HG03159 (cell line): ENCODE results near the gene GRIN3A.
"Not testable (repeated sequence)": the region's sequence is repeated elsewhere in the genome, so short reads cannot be mapped to it uniquely, and the experiment has no call there.

Experiments
- ATAC-seq: cut with Tn5 transposase; IDR thresholded peaks from one replicate; pipeline ENCODE4 v1.9.1; 2021; ENCODE audit warnings: mild to moderate bottlenecking, moderate library complexity; ENCODE audit not compliant: unreplicated experiment

Gene GRIN3A

DNA sequence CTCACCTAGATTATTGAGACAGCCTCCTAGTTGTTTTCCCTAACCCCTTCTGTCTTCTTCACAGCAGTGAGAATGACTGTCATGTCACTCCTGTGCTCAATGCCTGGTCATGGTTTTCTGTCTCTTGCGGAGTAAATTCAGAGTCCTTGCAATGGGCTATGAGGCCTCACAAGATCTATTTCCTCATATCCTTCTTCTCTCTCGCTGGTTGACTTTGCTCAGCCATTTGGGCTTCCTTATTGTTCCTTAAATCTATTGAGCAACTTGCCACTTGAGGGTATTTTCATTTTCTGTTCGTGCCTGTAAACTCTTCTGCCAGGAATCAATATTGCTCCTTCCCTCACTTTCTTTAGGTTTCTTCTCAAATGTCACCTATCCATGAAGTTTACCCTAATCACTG lies 152.7 kb downstream of the GRIN3A start:
- ATAC-seq = no peak

DNA sequence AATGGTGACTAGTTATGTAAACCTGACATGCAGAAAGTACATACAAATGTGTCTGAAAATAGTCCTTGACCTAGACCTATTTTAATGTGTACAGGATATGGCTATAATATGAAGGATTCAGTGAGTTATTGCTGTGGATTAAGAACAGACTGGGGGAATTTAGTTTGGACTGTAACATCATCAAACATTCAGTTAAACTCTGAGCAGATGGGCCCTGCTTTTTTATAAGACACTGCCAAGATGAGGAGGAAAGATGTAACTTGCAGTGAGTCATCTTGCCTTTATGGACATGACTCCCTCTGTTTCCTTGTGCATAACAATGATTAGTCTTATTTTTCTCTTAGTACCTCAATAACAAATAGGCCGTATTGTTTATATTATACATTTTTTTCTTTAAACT lies 155.9 kb downstream of the GRIN3A start:
- ATAC-seq = no peak

DNA sequence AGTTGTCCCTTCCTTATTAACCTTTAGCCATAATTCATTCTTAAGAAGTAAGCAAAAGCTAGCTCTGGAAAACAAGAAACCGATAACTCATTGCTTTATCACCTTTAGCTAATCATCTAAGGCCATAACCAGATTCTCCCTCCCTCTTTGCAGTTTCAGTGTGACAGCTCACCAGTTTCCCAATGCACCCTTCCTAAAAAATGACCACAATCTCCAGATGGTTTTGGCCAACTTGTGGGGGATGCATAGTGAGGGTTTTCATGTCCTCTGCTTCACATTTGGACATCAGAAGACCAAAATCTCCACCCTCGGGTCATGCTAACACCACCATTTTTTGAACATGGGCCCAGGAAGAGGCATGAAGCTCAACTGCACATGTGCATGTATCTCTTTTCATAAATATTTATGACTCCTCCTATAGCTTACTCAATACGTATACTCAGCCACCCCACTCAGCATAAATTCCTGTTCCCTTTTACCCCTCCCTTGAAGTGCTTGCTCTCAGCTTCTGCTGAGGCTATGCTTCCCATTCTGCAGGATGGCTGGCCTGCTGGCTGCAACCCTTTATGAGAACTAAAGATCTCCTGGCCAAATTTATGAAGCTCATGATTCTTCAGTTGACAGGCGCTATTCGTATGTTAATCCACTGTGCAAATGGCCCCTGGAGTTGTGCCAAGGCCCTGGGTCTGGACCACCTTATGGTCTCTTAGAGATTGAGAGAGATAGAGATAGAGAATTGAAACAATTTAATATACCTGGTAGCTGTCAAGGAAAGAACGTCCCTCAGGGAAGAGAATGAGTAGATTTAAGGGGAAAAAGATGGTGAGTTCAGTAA lies 158.5 kb downstream of the GRIN3A start:
- ATAC-seq = no peak

DNA sequence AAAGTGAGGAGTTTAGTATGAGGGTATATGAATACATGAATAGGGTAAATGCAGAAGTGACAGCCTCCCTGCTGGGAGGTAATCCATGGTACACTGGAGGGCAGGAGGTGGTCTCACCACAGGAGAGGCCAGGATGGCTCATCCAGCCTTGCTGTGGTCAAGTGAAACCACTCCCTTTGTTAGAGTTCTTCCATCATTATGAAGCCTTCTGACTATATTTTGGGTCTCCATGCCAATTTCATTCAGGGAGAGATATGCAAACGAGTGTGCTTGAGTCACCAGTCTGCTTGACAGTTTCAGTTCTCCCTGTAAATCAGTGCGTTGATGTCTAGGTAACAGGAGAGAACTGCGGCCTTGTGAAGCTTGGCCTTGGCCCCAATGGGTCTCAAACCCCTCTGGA lies 160.1 kb downstream of the GRIN3A start:
- ATAC-seq = peak; percentile 73

DNA sequence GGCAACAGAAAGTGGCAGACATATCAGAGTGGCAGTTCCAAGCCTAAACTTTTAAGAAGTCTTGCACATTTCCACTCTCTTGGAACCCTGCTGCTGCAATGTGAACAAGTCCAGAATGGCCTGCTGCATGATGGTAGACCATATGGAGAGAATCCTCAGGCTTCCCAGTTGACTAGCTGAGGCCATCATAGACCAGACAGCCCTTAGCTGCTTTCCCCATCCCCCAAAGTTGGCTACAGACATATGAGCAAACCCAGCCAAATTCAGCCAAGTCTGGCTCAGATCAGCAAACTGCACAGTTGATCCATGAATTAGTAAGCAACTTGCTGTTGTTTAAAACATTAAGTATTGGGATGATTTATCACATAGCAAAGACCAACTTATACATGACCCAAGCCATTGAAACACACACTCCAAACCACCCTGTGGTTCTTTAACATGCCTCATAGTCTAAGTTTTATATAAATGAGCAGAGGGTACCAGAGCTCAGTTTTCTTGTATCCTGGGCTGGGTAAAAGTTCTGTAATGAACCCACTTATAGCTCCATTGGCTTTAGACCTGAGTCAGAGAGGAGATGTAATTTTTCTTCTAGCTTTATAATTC lies 163.6 kb downstream of the GRIN3A start:
- no peak for ATAC-seq

DNA sequence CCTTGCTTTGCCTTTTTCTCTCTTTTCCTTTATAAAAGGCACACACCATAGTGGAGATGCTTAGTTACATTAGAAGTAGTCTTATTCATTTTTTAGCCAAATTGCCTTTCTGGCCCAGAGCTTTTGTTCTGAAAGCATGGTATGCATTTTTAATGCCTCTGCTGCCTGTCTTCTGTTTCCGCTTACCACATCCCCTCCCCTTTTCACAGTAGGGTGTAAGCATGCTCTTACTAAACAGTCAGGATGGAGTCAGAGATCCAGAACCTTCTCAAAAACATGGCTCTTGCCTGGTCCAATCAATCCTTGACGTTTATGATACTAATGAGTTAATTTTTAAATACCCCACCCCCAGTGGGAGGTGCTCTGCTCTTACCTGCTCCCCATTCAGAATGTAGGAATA lies 166.1 kb downstream of the GRIN3A start:
- no peak for ATAC-seq

DNA sequence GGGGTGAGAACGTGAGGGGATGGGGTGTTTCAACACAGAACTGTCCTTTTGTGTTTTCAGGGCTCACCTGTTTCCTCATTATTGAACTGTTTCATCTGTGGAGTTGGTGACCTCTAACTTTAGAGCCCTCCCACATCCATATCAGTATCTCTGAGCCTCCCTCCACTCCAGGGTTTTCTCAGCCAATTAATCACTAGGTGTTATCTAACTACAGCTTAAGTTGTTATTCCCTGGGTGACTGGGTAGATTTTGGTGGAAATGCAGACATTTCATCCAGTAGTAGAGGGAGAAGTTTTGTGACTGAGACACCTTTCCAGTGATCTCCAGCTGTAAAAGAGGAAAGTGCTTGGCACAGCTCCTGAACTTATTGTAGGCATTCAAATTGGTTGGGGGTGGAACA lies 167.3 kb downstream of the GRIN3A start:
- no peak for ATAC-seq

DNA sequence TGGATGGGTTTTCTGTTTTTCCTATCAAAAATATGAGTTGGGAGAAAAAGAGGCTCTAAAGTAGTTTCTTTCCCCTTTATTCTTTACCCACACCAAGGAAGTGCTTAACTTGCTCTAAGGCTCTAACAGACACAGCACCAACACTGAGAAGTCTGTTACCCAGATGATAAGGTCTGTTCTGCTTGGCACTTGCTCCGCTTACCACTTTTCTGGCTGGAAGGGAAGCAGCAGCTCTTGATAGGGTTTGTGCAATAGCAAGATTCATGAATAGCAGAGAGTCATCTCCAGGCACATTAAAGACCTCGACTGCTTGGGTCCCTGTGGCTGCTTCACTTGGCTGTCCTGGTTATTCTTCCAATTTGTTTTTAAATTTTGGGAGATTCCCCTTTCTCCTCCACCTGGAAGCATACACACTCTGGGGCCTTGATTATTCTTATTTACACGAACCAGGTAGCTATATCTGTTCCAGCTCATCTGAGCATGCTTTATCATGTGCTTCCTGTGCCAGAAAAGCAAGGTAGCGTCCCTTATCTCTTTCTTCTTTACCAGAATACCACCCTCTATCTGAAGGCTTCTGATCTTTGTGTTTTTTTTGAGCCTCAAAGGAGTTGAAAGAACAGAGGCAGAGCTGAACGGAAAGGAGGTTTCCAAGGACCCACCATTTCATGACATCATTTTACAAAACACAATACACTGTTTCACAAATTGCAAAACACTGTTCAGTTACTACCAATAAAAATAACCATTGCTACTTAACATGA lies 168.5 kb downstream of the GRIN3A start:
- no peak for ATAC-seq

DNA sequence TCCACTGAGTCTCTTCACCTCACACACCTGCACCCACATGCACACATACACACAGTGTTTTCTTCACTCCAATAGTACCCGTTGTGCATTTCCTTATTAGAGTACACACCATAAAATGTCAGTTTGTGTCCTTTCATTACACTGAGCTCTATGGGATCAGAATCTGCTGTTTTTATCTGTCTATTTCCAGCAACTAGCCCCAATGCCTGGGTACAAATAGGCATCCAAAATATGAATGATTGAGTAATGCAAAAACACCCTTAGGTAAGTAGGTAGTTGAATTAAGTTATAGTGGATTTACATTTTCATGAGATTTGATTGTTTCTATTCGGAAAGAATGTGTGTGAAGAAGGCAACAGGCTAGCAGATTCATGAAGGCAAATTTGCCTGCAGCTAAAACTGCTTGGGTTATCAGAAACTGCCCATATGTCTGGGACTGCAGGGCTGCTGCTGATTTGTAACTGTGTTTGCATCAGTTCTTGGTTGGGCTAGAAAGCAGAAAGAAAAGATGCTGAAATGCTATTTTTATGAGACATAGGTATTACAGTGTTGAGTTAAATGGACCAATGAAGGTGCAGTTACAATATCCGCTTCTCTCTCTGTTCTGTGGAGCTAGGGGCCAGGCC lies 170.6 kb downstream of the GRIN3A start:
- ATAC-seq = no peak

DNA sequence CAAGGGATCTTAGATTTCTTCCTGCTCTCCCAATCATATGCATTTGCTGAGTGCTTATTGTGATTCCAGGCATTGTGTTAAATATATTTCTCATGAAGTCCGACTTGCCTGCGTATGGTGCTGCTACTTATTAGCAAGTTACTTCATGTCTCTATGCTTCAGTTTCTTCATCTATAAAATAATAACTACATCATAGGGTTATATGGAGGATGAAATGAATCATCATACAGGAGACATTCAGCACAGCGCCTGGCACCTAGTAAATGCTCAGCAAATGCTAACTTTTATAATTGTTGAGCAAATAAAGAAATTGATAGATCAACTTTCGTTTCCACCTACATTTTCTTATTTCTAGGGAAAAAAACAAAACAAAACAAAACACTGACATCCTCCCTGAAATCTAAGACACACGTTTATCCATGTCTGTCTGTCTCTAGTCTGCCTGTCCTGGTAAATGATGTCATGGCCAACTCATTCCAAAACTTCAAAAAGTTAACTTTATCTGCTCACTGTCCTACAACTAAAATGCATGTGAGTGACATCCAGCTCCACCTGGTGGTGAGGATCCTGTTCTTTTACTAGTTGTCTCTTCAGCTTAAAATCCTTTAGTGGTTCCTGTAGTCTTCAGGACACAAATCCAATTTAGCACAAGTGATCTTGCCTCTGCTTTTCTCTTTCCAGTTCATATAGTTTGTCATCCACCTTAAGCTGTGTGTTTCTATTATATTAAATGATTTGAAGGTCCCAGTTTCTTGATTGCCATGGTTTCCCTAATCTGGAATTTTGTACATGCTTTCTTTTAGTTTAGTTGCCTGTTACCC lies 171.3 kb downstream of the GRIN3A start:
- peak; percentile 60 for ATAC-seq

DNA sequence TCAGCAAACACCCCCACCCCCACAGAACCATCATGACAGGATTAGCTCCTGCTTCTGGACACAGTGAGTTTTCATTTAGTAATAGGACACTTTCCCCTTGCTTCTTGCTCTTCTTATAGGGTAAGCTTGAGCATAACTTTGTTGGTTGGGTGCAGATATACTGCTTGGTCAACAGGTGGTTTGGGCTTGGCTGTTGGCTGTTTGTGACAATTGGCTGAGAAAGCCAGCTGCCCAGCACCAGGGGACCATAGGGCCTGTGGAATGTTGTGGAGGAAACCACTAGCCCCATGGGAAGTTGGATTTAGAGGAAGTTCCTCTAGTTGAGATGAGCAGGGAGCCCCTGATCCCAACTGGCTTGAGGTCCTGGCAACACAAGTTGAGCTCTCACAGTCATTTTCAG lies 174.2 kb downstream of the GRIN3A start:
- ATAC-seq = no peak

DNA sequence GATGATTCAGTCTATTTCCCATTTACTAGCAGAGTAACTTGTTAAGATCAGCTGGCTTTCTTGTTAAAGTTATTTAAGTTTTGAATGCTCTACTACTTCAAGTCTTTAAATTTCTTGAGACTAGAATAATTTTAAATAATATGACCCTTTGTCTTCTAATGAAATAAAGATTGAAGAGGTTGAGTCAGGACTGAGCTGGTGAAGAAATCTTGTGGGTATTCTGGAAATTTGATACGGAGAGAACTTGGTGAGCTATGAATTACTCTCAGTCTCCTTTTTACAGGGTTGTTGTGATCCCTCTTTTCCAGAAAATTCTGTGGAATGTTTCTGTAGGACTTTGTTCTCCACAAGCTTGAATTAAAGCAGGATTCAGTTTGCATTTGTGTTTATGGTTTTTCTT lies 175.5 kb downstream of the GRIN3A start:
- ATAC-seq = no peak

DNA sequence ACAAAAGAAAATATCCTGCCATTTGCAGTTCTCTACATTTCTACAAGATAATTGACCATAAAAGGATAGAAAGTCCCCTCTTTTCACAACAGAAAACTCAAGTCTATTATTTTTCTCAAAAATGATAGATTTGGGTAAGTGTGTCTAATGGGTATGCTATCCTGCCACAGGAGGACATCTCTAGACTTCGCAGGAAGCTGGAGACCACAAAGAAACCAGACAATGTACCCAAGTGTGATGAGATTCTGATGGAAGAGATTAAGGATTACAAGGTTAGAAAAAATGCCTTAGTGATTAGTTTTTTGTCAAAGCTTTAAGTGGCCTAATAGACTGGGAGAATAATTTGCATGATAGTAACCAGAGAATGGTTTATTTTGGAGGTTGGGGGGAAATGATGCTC lies 176.7 kb downstream of the GRIN3A start:
- ATAC-seq = no peak

DNA sequence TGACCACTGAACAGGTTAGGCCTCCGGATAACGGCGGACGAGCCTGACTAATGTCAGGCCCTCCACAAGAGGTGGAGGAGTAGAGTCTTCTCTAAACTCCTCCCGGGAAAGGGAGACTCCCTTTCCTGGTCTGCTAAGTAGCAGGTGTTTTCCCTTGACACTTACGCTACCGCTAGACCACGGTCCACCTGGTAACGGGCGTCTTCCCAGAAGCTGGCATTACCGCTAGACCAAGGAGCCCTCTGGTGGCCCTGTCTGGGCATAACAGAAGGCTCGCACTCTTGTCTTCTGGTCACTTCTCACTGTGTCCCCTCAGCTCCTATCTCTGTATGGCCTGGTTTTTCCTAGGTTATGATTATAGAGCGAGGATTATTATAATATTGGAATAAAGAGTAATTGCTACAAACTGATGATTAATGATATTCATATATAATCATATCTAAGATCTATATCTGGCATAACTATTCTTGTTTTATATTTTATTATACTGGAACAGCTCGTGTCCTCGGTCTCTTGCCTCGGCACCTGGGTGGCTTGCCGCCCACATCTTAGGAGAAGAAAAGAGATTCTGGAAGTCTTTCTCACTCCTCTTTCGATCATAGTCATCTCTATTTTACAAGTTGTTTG lies 188.9 kb downstream of the GRIN3A start:
- not testable (repeated sequence) for ATAC-seq

DNA sequence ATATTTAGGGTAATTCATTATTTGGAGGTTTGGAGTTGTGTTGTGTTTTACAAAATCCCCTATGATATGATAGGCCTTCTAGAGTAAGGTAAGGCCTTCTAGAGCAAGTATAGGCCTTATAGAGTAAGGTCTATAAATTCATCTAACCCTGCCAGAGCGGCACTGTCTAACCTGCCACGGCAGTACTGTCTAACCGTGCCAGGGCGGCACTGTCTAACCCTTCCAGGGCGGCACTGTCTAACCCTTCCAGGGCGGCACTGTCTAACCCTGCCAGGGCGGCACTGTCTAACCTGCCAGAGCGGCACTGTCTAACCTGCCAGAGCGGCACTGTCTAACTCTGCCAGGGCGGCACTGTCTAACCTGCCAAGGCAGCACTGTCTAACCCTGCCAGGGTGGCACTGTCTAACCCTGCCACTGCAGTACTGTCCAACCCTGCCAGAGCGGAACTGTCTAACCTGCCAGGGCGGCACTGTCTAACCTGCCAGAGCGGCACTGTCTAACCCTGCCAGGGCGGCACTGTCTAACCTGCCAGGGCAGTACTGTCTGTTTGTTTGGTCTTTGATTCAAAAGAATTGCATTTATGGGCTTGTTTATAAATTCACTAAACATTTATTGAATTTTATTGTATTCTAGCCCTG lies 195.2 kb downstream of the GRIN3A start:
- no peak for ATAC-seq

DNA sequence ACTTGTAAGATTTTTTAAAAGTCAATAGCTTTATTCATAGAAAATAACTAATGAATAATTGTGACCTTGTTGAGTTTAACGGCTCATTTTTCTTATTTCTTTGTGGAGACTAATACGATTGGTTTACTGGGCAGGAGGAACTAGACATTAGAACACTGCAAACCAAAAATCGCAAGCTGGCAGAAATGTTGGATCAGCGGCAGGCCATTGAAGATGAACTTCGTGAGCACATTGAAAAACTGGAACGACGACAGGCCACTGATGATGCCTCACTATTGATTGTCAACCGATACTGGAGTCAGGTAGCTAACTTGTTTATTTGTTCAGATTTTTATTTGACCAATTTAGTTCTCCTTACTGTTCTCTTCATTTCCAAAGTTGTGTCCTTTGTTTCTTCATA lies 198.4 kb downstream of the GRIN3A start:
- no peak for ATAC-seq

DNA sequence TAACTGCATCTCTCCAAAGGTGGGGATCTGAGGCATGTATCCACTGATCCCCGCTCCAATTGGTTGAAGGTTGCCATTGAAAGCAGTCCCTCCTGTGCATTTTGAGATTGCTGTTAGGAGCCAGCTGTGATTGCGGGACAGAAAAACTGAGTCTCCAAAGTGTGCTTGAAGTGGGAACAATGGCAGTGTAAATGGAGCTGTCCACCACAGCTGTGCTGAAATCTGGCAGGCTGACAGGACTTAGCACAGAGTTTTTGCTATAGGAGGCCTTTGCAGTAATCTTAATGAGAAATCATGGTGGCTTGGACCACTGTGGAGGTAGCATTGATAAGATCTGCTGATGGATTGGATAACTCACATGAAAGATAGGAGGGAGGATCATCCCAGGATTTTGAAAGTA lies 201.5 kb downstream of the GRIN3A start:
- ATAC-seq = no peak

DNA sequence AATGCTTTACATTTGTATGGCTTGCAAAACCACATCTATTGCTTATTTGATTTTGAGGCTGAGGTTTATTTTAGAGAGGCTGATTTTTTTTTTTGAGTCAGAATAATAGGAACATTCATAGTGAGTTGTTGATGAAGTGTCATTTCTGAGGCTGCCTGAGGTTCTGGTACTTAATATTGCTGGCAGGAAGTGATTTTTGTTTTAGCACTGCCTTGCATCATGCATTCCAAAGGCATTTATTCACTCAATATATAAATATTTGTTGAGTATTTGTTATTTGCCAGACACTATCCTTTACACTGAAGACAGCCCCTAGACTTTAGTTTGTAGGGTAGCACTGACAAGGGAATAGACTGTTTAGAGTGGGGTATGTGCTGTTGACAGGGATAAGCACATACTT lies 202.1 kb downstream of the GRIN3A start:
- ATAC-seq = no peak

DNA sequence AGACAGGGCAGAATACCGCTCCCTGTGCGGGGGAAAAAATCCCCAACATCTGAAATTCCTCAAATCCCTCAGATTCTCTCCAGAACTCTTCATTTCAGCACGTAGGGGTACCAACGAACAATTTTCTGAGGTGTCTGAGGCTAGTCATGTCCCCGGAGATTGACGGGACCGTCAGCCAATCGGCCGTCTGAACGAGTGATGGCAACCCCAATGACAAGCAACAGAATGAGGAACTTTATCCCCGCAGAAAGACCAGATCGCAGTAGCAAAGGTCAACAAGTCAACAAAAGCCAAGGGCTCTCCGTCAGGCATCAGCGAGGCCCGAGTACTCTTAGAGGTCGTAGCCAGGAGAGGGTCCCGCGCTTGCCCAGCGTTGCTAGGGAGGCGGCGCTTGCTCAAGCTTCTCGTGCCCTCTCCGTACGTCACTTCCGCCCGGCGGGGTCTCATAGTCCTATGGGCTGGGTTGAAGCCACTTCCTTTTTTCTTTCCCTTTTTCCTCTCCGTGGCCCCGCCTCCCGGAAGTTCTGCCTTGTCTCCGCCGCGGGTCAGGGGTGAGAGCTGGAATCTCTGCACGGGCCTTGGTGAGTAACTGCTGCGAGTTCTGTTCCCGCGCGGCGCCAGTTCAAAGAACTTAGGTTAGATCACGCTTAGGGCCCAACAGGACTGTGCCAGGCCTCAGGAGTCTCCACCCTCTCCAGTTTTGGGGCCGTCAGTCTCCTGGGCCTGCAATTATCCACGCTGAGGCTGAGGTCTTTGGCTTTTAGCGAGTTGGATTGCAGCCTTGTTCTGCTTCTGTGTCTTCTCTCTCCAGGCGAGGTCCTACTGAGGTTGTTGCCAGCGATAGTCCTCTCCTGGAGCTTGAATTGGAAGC lies 204.9 kb downstream of the GRIN3A start, which contains the start of gene RNF20:
Gene RNF20 (plus strand): TSS at position 520 of the 871 bp plus-strand sequence. CDS start 1,571 bp downstream, outside the sequence.
- ATAC-seq = peak; percentile 97
